MCF 10A (cell line): ENCODE measurements around the gene TMA7. TPM values are rescaled to one million over a fixed set of nuclear protein-coding genes. Genes with fewer than 3 reads are reported as not detected.
"Not testable (repeated sequence)": the region's sequence is repeated elsewhere in the genome, so short reads cannot be mapped to it uniquely, and the experiment has no call there.

ENCODE experiments used
- BruUV-seq: library from RNA; stranded (reverse); fragments of 400-500 nt; replicated peaks from 2 replicates; lab custom pipeline; 2021; lab: Mats Ljungman, UMichigan
- CTCF ChIA-PET: fragments of 300-600 bp; sonication (Branson Sonifier 250); formaldehyde crosslinking; extraction: SDS; loops from one replicate; lab custom pipeline; 2021; ENCODE audit warnings: antibody characterized with exemption, inconsistent platforms; lab: Yijun Ruan, JAX
- POLR2A ChIA-PET: fragments of 300-600, 350-650 bp; sonication (Branson Sonifier 250); formaldehyde crosslinking; extraction: SDS; loops from one replicate; lab custom pipeline; 2020; ENCODE audit warnings: antibody characterized with exemption, inconsistent platforms; lab: Yijun Ruan, JAX
- DNase-seq: peaks from one replicate; pipeline ENCODE4 v3.0.0-alpha.2; 2018; ENCODE audit not compliant: unreplicated experiment
- H3K27ac Mint-ChIP-seq: one replicate; pipeline ENCODE4 v1.8.0; 2022; ENCODE audit warnings: mild to moderate bottlenecking, low read depth, mixed read lengths; ENCODE audit not compliant: unreplicated experiment
- H3K27me3 Mint-ChIP-seq: one replicate; pipeline ENCODE4 v1.8.0; 2022; ENCODE audit warnings: mixed read lengths; ENCODE audit not compliant: insufficient read depth, unreplicated experiment
- H3K36me3 Mint-ChIP-seq: one replicate; pipeline ENCODE4 v1.8.0; 2022; ENCODE audit warnings: mild to moderate bottlenecking, moderate library complexity, mixed read lengths; ENCODE audit not compliant: insufficient read depth, unreplicated experiment
- H3K4me1 Mint-ChIP-seq: one replicate; pipeline ENCODE4 v1.8.0; 2022; ENCODE audit warnings: mixed read lengths; ENCODE audit not compliant: insufficient read depth, unreplicated experiment
- H3K4me3 Mint-ChIP-seq: one replicate; pipeline ENCODE4 v1.8.0; 2022; ENCODE audit warnings: mild to moderate bottlenecking, moderate library complexity, mixed read lengths; ENCODE audit not compliant: unreplicated experiment
- H3K9me3 Mint-ChIP-seq: one replicate; pipeline ENCODE4 v1.8.0; 2022; ENCODE audit warnings: mixed read lengths; ENCODE audit not compliant: unreplicated experiment
- intact Hi-C: fragments of 100-400 bp; cut with micrococcal nuclease; formaldehyde crosslinking; loops from 2 replicates; pipeline ENCODE4 v1.14.1; 2022
- total RNA-seq: library from RNA; stranded (reverse); gene quantifications from 2 replicates; pipeline ENCODE4 v1.2.3, GENCODE V29; 2022
- TF ChIP-seq, protein P1 (sequence below): fragments of 200-600 bp; IDR thresholded peaks from one replicate; pipeline ENCODE4 v1.8.0; 2022; ENCODE audit warnings: antibody characterized with exemption, mild to moderate bottlenecking; ENCODE audit not compliant: unreplicated experiment

TMA7 gene
- total RNA-seq, 1 experiment from 2014 or later, result 356 TPM

DNA sequence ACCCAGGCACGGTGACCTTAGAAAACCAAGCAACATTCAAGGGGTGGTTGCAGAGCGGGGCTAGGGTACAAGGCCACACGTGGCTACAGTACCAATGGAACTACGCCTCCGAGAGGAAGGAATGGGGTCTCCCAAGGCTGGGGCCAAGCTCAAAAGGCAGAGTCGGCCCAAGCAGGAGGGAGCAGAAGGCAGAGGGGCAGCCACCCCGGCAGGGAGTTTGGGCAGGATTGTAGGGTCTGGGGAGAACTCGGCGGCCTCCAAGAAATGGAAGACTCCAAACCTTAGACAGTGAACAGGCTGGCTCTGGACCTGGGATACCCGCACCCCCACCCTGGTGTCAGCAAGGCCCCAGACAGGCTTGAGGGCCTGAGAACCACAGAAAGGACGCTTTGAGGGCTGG, 35.1 kb downstream of the TMA7 start:
- BruUV-seq, result no TSS peak
- H3K27ac Mint-ChIP-seq, result no peak overlapping the region
- intact Hi-C loops, result no loop called here
- no peak for DNase-seq
- CTCF ChIA-PET, result no interaction called here
- H3K27me3 Mint-ChIP-seq, result no peaks in the 10 kb centered on the region
- peaks cover 21% of the 10 kb centered on the region for H3K36me3 Mint-ChIP-seq
- TF ChIP-seq, protein P1, sequence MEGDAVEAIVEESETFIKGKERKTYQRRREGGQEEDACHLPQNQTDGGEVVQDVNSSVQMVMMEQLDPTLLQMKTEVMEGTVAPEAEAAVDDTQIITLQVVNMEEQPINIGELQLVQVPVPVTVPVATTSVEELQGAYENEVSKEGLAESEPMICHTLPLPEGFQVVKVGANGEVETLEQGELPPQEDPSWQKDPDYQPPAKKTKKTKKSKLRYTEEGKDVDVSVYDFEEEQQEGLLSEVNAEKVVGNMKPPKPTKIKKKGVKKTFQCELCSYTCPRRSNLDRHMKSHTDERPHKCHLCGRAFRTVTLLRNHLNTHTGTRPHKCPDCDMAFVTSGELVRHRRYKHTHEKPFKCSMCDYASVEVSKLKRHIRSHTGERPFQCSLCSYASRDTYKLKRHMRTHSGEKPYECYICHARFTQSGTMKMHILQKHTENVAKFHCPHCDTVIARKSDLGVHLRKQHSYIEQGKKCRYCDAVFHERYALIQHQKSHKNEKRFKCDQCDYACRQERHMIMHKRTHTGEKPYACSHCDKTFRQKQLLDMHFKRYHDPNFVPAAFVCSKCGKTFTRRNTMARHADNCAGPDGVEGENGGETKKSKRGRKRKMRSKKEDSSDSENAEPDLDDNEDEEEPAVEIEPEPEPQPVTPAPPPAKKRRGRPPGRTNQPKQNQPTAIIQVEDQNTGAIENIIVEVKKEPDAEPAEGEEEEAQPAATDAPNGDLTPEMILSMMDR, result no peak
- POLR2A ChIA-PET, result interaction anchor here (0.6 kb wide), 1 partner anchor 17 kb away, joined by 4 read pairs; no protein-coding TSS in a partner anchor
- no peak overlapping the region for H3K4me3 Mint-ChIP-seq
- peaks cover 6% of the 10 kb centered on the region for H3K4me1 Mint-ChIP-seq
- H3K9me3 Mint-ChIP-seq, result no peaks in the 10 kb centered on the region

DNA sequence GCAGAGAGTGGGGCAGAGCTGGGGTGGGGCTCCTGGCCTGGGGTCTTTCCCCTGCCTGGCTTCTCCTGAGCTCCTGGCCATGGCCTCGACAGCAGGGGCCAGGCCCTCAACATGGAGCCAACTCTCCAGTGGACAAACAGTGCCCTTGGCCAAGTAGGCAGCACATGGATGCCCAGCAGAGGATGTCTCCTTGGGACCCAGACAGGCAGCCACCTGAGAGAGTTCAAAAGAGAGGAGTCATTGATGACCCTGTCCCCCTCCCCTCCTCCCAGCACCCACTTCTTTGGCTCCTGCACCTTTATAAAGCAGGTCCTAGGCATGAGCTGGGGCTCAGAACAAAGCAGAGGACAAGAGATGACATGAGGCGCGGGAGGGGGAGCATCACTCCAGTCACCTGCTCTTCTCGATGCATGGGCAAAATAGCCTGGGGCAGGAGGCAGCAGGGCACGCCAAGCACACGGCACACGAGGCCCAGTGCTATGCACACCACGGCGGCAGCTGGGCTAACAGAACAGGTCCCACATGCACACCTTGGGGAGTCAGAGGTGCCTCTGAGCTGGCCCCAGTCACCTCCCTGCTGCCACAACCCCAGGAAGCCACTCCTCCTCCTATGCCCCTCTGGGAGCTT, 36.5 kb downstream of the TMA7 start:
- ChIA-PET CTCF (interaction anchor here (0.6 to 1.6 kb wide), 3 partner anchors 9 to 69 kb away, joined by 3 to 5 read pairs (median 4); no protein-coding TSS in a partner anchor), POLR2A (interaction anchor here (0.7 kb wide), 1 partner anchor 10 kb away, joined by 4 read pairs; no protein-coding TSS in a partner anchor)
- no peak for DNase-seq
- peaks cover 5% of the 10 kb centered on the region for H3K4me1 Mint-ChIP-seq
- peaks cover 21% of the 10 kb centered on the region for H3K36me3 Mint-ChIP-seq
- H3K4me3 Mint-ChIP-seq, result no peak overlapping the region
- intact Hi-C loops, result no loop called here
- no peaks in the 10 kb centered on the region for H3K27me3 Mint-ChIP-seq
- TF ChIP-seq, protein P1, result no peak
- no TSS peak for BruUV-seq
- H3K27ac Mint-ChIP-seq, result no peak overlapping the region
- no peaks in the 10 kb centered on the region for H3K9me3 Mint-ChIP-seq

DNA sequence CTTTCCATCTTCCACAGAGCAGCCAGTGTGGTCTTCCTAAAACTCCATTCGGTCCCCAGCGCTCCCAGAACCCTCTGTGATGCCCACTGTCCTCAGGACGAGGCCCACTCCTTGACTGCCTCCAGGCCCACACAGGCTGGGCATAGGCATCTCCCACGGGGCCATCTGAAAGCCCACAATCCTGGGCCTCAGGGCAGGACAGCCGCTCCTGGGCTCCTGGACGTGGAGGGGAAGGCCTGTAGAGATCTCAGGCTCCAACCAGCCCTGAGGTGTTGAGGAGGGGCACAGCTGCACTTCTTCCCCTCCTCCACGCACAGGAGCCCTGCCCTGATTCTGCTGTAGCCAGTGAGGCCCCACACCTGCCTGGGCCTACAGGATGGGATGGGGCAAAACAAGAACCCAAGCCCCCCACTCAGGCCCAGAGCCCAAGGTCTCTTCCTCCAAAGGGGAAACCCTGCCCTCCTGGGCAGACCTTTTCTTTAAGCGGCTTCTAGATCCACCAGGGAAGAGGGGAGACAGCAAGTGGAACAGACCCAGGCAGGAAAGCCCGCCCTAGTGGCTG, 38.0 kb downstream of the TMA7 start:
- ChIA-PET CTCF (no interaction called here), POLR2A (no interaction called here)
- peaks cover 5% of the 10 kb centered on the region for H3K4me1 Mint-ChIP-seq
- no peak for DNase-seq
- H3K4me3 Mint-ChIP-seq, result no peak overlapping the region
- intact Hi-C loops, result no loop called here
- no TSS peak for BruUV-seq
- H3K9me3 Mint-ChIP-seq, result no peaks in the 10 kb centered on the region
- H3K27ac Mint-ChIP-seq, result no peak overlapping the region
- H3K27me3 Mint-ChIP-seq, result no peaks in the 10 kb centered on the region
- H3K36me3 Mint-ChIP-seq, result peaks cover 15% of the 10 kb centered on the region
- TF ChIP-seq, protein P1, result no peak

DNA sequence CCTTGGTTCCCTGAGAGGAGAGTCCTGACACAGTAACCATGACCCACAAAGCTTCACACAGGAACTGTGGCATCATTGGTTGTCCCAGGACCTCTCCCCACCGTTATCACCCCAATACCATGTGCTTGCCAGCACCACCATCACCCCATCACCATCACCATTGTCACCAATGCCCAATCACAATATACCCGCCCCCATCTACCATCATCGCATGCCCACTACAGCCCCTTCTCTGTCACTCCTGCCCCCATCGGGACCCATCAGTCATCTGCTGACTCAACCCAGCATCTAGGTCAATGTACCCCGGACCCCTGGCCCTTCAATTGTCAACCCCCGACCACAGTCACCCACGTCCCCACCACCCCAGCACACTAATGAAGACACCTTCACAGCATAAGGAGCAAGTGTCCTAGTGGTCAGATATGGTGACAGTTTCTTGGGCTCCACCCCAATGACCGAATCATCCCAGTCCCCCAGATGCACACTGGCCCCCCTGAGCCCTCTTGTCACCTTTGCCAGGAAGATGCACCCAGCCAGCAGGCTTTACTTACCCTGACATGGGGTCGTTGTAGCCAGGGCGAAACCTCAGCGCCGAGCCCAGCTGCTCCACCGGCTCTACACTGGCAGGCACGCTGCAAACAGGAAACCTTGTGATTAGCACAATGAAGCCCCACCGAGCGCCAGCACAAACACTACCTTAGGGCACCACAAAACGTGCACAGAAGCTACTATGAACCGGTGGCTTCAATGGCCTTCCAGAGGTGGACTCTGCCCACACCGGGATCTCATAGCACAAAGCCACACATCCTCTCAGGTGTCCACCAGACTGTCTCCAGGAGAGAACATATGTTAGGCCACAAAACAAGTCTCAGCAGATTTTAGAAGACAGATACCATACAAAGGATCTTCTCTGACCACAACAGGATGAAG, 38.8 kb downstream of the TMA7 start:
- CTCF ChIA-PET, result no interaction called here
- TF ChIP-seq, protein P1, result no peak
- no peak overlapping the region for H3K27ac Mint-ChIP-seq
- POLR2A ChIA-PET, result no interaction called here
- H3K4me1 Mint-ChIP-seq, result no peaks in the 10 kb centered on the region
- no peak for DNase-seq
- peaks cover 15% of the 10 kb centered on the region for H3K36me3 Mint-ChIP-seq
- no peak overlapping the region for H3K4me3 Mint-ChIP-seq
- intact Hi-C loops, result no loop called here
- H3K27me3 Mint-ChIP-seq, result no peaks in the 10 kb centered on the region
- no TSS peak for BruUV-seq
- H3K9me3 Mint-ChIP-seq, result no peaks in the 10 kb centered on the region

DNA sequence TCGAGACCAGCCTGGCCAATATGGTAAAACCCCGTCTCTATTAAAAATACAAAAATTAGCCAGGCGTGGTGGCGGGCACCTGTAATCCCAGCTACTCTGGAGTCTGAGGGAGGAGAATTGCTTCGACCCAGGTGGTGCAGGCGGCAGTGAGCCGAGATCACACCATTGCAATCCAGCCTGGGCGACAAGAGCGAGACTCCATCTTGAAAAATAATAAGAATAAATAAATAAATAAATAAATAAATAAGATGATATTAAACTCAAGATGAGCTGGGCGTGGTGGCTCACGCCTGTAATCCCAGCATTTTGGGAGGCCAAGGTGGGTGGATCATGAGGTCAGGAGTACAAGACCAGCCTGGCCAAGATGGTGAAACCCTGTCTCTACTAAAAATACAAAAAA, 40.8 kb downstream of the TMA7 start:
- H3K9me3 Mint-ChIP-seq, H3K27ac Mint-ChIP-seq, H3K4me3 Mint-ChIP-seq, DNase-seq, H3K4me1 Mint-ChIP-seq, intact Hi-C loops, H3K27me3 Mint-ChIP-seq, BruUV-seq: not testable (repeated sequence)
- ChIA-PET CTCF (interaction anchor here (0.6 kb wide), 2 partner anchors 61 to 175 kb away, joined by 3 to 4 read pairs; no protein-coding TSS in a partner anchor), POLR2A (interaction anchor here (0.9 kb wide), 1 partner anchor 34 kb away, joined by 4 read pairs; the partner anchor contains the start of gene ATRIP)
- H3K36me3 Mint-ChIP-seq, result peaks cover 14% of the 10 kb centered on the region
